Measurements from ENCODE around the gene IFNK. TPM values are rescaled to one million over a fixed set of nuclear protein-coding genes. Genes with fewer than 3 reads are reported as not detected.
A peak's percentile ranks its signal among the peaks of the same experiment; 100 is the strongest.

Gene IFNK
- total RNA-seq, 1 experiment from 2014 or later: not detected

DNA sequence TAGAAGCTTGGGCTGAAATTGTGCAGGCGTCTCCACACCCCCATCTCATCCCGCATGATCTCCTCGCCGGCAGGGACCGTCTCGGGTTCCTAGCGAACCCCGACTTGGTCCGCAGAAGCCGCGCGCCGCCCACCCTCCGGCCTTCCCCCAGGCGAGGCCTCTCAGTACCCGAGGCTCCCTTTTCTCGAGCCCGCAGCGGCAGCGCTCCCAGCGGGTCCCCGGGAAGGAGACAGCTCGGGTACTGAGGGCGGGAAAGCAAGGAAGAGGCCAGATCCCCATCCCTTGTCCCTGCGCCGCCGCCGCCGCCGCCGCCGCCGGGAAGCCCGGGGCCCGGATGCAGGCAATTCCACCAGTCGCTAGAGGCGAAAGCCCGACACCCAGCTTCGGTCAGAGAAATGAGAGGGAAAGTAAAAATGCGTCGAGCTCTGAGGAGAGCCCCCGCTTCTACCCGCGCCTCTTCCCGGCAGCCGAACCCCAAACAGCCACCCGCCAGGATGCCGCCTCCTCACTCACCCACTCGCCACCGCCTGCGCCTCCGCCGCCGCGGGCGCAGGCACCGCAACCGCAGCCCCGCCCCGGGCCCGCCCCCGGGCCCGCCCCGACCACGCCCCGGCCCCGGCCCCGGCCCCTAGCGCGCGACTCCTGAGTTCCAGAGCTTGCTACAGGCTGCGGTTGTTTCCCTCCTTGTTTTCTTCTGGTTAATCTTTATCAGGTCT, 49.0 kb downstream of the IFNK start, which contains the start of gene C9orf72:
C9orf72 (minus strand) TSS at position 564 of the 716 bp plus-strand sequence. CDS start 6,361 bp downstream, outside the sequence.
- DNase-seq (ENCODE audit: low spot score): peak; percentile 14

- peak; percentile 98 for DNase-seq (ENCODE audit: low spot score)
Observed at GRCh38 chr9:27573634-27574590, 49.8 kb downstream of the IFNK start.

Other genes starting within 250 kb of the IFNK start
- gene EQTN, start 227.1 kb upstream of the IFNK start, total RNA-seq (2014; rRNA removed; shearing (Covaris generic)): not detected in 2 replicates
- gene MOB3B, start 5.5 kb downstream of the IFNK start, total RNA-seq (2014; rRNA removed; shearing (Covaris generic)): 0.10 and 0.39 TPM in 2 replicates
- 6.4 and 8.8 TPM in 2 replicates for gene C9orf72, start 49.2 kb downstream of the IFNK start, total RNA-seq (2014; rRNA removed; shearing (Covaris generic))